Inflammatory macrophage treated with lipopolysaccharide for 1 hour (primary cell): ENCODE data around the gene FKBP11.
A peak's percentile ranks its signal among the peaks of the same experiment; 100 is the strongest.
"Not testable (repeated sequence)": the region's sequence is repeated elsewhere in the genome, so short reads cannot be mapped to it uniquely, and the experiment has no call there.

Source experiments
- DNase-seq, 2 donors: peaks; one replicate each; pipeline ENCODE4 v3.0.0-alpha.2; 2020 to 2022

FKBP11 gene

DNA sequence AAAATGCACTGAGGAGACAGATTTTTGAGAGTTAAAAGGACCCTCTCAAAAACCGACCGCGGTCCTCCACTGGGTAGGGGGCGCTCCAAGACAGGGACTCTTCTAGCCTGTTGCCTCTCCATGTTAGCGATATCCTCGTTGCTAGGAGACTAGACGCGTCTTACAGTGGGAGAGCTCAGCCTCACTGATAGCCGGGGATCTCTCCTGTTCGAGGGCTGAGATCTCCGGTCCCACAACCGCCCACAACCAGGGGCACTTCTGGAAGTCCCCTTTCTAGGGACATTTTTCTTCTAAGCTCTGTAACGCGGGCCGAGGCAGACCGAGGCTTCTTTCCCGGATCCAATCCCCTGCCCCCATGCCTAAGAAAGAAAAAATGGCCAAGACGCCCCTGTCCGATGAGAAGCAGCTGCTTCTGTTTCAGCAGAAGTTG, 21.3 kb downstream of the FKBP11 start:
- peak; percentile 81 to 84 for DNase-seq

GRCh38 chr12:48903363-48903981, 21.8 kb downstream of the FKBP11 start:
- DNase-seq = peak; percentile 26 to 39

DNA sequence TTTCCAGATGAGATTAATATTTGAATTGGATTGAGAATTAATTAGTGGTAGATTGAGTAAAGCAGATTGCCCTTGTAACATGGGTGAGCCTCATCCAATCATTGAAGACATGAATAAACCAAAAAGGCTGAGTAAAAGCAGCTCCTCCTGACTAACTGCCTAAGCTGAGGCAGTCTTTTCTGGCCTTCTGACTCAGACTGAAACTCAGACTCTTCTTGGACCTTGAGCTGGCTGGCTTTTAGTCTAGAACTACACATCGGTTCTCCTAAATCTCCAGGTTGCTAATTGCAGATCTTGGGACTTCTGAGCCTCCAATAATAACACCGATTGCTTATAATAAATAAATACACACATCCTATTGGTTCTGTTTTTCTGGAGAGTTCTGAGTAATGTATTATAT, 24.0 kb downstream of the FKBP11 start:
- DNase-seq = no peak

DNA sequence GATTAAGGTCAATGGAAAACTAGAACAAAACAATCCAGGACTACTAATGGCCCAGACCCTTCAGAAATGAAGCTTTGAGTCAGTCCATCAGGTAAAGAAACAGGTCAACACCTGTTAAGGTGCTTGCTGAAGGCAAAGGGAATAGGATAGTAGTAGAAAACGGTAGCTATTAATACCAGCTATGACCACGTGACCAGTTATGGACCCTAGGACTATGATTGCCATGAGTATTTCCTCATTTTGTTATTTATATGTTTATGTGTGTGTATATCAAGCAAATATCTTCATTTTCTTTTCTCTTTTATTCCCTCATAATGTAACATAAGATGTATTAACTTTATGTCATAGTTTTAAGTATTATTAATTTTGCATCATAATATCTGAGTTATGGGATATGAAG, 25.6 kb downstream of the FKBP11 start:
- no peak for DNase-seq

DNA sequence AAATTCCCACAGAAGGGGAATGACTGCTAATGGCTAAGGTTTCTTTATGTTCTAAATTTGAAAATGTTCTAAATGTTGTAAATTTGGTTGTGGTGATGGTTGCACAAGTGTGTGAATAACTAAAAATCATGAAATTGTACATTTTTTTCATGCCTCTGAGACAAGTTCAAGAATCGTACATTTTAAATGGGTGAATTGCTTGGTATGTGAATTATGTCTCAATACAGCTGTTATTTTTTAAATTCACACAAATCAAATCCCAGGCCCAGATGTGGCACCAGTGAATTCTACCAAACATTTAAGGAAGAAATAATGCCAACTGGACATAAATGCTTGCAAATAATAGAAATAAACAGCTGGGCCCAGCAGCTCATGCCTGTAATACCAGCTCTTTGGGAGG, 31.0 kb downstream of the FKBP11 start:
- no peak for DNase-seq

DNA sequence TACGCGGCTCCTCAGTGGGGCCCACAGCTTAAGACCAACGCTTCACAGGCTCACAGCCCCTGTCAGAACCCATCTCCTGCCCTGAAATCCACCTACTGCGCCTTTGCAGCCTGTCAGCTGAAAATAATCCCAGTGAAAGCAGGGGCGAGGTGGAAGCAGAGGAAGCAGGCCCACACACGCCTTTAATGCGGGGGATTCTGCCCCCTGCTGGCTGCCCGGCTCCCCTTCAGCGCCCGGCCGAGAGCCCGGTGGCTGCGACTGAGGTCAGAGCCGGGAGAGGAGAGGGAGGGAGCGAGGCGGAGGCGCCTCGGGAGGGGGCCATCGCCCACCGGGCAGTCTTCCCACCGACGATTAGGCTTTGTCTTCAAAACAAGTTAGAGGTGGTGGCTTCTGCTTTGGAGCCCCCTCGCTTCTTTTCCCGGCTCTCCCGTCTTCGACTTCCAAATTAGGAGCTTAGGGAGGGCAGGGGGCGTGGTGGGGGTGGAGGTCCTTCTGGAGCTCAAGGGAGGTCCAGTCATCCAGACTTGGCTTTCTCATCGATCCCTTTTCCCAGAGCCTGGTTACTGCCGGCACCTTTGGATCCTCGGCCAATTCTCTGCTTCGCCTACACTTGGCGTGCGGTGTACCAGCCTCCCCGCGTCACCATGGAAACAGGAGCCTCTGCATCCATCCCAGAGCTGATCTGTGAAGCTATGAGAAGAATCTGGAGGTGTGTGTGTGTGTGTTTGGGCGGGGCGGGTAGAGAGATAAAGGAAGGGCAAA, 34.5 kb downstream of the FKBP11 start:
- DNase-seq = peak; percentile 53 to 90

DNA sequence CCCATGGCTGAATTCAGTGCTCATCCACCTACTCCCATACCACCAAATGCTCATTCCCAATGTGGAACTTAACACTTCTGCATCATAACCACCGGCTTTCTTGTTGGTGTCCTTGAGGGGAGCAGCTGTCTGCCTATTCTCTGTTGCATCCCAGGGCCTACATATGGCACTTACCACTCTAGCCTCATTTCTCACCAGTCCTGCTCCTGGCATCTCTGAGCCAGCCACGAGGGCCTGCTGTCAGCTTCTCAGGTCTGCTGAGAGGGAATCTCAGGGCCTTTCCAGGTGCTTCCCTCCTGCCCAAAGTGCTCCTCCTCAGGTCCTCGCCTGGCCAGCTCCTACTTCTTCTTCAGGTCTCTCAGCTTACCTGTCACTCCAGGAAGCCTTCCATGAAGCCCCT, 35.6 kb downstream of the FKBP11 start:
- DNase-seq = no peak

GRCh38 chr12:48883305-48884161, 41.8 kb downstream of the FKBP11 start:
- DNase-seq = no peak

- DNase-seq = no peak
Observed at GRCh38 chr12:48882972-48883304, 42.4 kb downstream of the FKBP11 start.

DNA sequence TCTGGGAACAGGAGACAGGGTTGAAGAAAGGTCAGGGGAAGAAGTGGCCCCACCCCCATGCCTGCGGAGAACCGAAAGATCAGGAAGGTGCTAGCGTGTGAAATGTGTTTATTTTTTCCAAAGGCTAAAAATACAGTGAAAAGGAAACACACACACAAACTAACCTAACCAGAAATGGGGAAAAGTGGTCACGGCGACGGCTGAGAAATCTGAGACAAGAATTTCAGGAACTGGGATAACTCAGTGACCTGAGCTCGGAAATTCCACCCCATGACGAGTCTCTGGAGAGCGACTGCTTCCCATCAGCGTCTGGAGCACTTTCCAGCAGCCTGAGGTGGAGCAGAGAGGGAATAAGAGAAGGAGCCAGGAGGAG, 43.0 kb downstream of the FKBP11 start:
- peak; percentile 53 to 58 for DNase-seq

DNA sequence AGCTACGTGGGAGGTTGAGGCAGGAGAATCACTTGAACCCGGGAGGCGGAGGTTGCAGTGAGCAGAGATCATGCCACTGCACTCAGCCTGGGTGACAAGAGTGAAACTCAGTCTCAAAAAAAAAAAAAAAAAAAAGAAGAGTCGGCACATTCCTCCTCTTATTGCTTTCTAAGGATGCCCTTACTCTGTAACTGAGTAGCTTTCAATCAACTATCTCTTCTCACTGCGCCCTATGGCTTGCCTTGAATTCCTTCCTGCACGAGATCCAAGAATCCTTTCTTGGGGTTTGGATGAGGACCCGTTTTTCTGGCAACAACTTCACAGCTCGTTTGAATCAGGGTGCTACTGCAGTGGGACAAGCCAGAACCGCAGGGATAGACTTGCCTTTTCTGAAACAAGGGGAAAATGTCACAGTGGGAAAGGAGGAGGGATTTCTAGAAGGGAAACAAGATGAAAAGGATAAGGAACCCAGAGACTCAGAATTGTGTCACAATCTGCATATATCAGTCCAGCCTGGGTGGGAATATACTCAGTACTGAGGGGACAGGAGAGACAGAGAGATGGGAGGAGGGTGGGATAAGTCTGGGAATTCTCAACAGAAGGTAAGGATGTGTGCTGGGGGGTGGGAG, 43.5 kb downstream of the FKBP11 start:
- DNase-seq = no peak

DNA sequence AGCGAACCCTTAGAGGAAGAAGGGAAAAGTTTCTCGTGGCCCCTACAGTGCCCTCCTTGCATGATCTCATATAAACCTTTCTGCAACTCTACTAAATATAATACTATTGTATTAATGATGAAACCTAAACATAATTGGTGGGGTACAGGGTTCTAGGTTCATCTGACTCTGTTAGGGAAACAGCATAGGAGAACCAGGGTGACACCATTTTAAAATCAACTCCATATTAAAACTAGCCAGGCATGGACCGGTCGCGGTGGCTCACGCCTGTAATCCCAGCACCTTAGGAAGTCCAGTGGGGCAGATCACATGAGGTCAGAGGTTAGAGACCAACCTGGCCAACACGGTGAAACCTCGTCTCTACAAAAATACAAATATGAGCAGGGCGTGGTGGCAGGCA, 44.6 kb downstream of the FKBP11 start:
- DNase-seq = no peak

DNA sequence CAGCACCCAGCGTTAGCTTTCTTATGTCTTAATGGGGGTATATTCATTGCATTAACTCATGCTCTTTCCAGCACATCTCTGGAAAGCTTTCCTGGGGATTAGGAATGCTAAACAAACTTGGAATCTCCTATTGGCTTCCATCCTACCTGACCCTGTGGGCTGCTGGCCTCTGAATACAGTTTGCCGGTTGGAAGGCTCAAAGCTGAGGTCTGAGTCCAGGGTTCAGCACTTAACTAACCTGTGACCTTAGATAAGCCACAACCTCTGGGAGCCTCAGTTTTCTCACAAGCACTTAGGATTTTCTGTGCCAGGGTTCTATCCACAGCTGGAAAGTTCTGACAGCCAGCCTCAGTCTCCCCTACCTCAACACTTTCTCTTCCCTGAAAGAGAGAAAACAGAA, 46.7 kb downstream of the FKBP11 start:
- DNase-seq = no peak

DNA sequence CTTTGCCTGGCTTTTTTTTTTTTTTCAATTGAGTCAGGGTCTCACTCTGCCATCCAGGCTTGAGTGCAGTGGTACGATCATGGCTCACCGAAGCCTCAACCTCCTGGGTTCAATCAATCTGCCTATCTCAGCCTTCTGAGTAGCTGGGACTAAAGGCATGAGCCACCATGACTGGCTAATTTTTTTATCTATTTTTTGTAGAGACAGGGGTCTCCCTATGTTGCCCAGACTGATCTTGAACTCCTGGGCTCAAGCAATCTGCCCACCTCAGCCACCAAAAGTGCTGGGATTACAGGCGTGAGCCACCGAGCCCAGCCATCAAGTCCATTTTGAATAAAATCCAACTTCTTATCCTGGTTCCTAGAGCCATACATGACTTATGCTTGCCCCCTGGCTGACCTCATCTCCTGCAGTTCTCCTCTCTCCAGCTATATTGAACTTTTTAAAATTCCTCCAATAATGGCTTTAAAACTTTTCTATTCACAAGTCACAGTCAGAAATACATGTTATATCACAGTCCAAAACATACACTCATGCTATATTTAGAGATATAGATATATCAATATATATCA, 49.3 kb downstream of the FKBP11 start:
- DNase-seq = no peak

DNA sequence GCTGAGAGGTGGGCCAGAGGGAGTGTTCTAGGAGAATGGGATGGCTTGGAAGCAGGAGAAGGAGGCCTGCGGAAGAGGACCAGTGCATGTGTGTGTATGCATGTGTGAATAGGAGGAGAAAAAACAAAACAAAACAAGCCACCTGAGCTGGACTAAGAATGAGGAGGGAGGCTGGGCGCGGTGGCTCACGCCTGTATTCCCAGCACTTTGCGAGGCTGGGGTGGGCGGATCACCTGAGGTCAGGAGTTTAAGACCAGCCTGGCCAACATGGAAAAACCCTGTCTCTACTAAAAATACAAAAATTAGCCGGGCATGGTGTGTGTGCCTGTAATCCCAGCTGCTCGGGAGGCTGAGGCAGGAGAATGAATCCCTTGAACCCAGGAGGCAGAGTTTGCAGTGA, 51.8 kb downstream of the FKBP11 start:
- DNase-seq = not testable (repeated sequence)

GRCh38 chr12:48873096-48873495, 52.2 kb downstream of the FKBP11 start:
- no peak for DNase-seq
